K562 (cell line): ENCODE results near the gene NEK4. TPM values are rescaled to one million over a fixed set of nuclear protein-coding genes. Genes with fewer than 3 reads are reported as not detected.
A peak's percentile ranks its signal among the peaks of the same experiment; 100 is the strongest.

Experiments
- ARNT ChIP-seq, 2 experiments: fragments of 450-650 bp; IDR thresholded peaks; 2 replicates each; pipeline ENCODE4 v1.6.1; 2016; ENCODE audit warnings: mild to moderate bottlenecking in 1 of 2
- BCOR ChIP-seq: fragments of 450-650 bp; IDR thresholded peaks from 2 replicates; pipeline ENCODE4 v1.6.1; 2016
- CBFA2T3 ChIP-seq: fragments of 450-650 bp; IDR thresholded peaks from 2 replicates; pipeline ENCODE4 v1.6.1; 2017
- CREB1 ChIP-seq, 2 experiments: sonication (generic) in 1 of 2; formaldehyde crosslinking in 1 of 2; IDR thresholded peaks; 2 replicates each; pipeline versions ENCODE4 v1.6.1 to v1.8.0; 2012 to 2022; ENCODE audit warnings: inconsistent platforms in 1 of 2, mild to moderate bottlenecking in 1 of 2, missing genetic modification reagents in 1 of 2, moderate library complexity in 1 of 2
- HDAC2 ChIP-seq: fragments of 450-650 bp; IDR thresholded peaks from 2 replicates; pipeline ENCODE4 v1.6.1; 2016; ENCODE audit warnings: mild to moderate bottlenecking
- HDAC6 ChIP-seq: IDR thresholded peaks from 2 replicates; pipeline ENCODE4 v1.6.1; 2012; ENCODE audit warnings: low read depth, mild to moderate bottlenecking, control low read depth, inconsistent platforms, low read length, moderate library complexity
- PHF20 ChIP-seq: fragments of 450-650 bp; IDR thresholded peaks from 2 replicates; pipeline ENCODE4 v1.6.1; 2018; ENCODE audit not compliant: partially characterized antibody
- PHF8 ChIP-seq: fragments of 200-600 bp; sonication (generic); IDR thresholded peaks from 2 replicates; pipeline ENCODE4 v1.6.1; 2012; ENCODE audit warnings: mixed run types, mild to moderate bottlenecking, inconsistent platforms, low read length, moderate library complexity, borderline replicate concordance
- RBM22 ChIP-seq: fragments of 200-400 bp; formaldehyde crosslinking; IDR thresholded peaks from 2 replicates; pipeline ENCODE4 v1.6.1; 2018; ENCODE audit warnings: low read length, low read depth; ENCODE audit not compliant: poor library complexity, severe bottlenecking
- RBM25 ChIP-seq: fragments of 200-400 bp; formaldehyde crosslinking; IDR thresholded peaks from 2 replicates; pipeline ENCODE4 v1.6.1; 2018; ENCODE audit warnings: low read length, low read depth, moderate library complexity; ENCODE audit not compliant: severe bottlenecking
- SMAD3 ChIP-seq: fragments of 450-650 bp; formaldehyde crosslinking; conservative IDR thresholded peaks from 2 replicates; pipeline ENCODE4 v1.4.0; 2020; ENCODE audit warnings: mild to moderate bottlenecking
- THRAP3 ChIP-seq: fragments of 450-650 bp; IDR thresholded peaks from 2 replicates; pipeline ENCODE4 v1.6.1; 2016; ENCODE audit warnings: mild to moderate bottlenecking, inconsistent platforms, borderline replicate concordance
- ZC3H11A ChIP-seq: IDR thresholded peaks from 2 replicates; pipeline ENCODE4 v1.6.1; 2012; ENCODE audit warnings: low read depth, low read length, improper control_type of control experiment
- ZNF274 ChIP-seq: IDR thresholded peaks from 2 replicates; pipeline ENCODE4 v1.6.1; 2011; ENCODE audit warnings: low read depth, mild to moderate bottlenecking, low read length, moderate library complexity, borderline replicate concordance
- ZNF41 ChIP-seq: fragments of 250-450 bp; sonication (Bioruptor Pico); conservative IDR thresholded peaks from 2 replicates; pipeline ENCODE4 v1.4.0; 2020; ENCODE audit warnings: mild to moderate bottlenecking
- polyA plus RNA-seq, 8 experiments: library from polyadenylated mRNA; depleted of rRNA in 4 of 8; stranded (reverse) in 5 of 8; unstranded in 3 of 8; fragments of >200 nt; fragmentation: Nextera tagmentation in 2 of 8; fragmentation: Illumina TruSeq in 1 of 8; extraction: Ambion mirVana in 2 of 8; extraction: Trizol in 1 of 8; gene quantifications; 2 replicates each; pipeline versions ENCODE4 v1.2.1 to v1.2.3, GENCODE V29; 2011 to 2014; ENCODE audit warnings: inconsistent platforms in 1 of 8, missing spikeins in 1 of 8
- total RNA-seq, 7 experiments: library from RNA; depleted of rRNA in 6 of 7; stranded (reverse); fragments of >200 nt in 6 of 7; fragmentation: Illumina TruSeq in 2 of 7; extraction: Trizol in 2 of 7; gene quantifications; 2 replicates each; pipeline versions ENCODE4 v1.2.1 to v1.2.3, GENCODE V29; 2011 to 2021; ENCODE audit warnings: low replicate concordance in 1 of 7
- TF ChIP-seq, protein P1 (sequence below), 2 experiments: IDR thresholded peaks; 2 replicates each; pipeline ENCODE4 v1.6.1; 2012; ENCODE audit warnings: improper control_type of control experiment in 2 of 2, low read depth in 2 of 2, low read length in 2 of 2, borderline replicate concordance in 1 of 2
- TF ChIP-seq, protein P2 (sequence below): fragments of 450-650 bp; formaldehyde crosslinking; IDR thresholded peaks from 2 replicates; pipeline ENCODE4 v1.4.0; 2022; ENCODE audit warnings: mild to moderate bottlenecking, moderate library complexity
- TF ChIP-seq, protein P3 (sequence below), 2 experiments: fragments of 450-650 bp; IDR thresholded peaks; 2 replicates each; pipeline ENCODE4 v1.6.1; 2018; ENCODE audit warnings: mild to moderate bottlenecking in 2 of 2, low read depth in 1 of 2; ENCODE audit not compliant: partially characterized antibody in 2 of 2
- TF ChIP-seq, protein P4 (sequence below): sonication (generic); formaldehyde crosslinking; IDR thresholded peaks from 2 replicates; pipeline ENCODE4 v1.8.0; 2022; ENCODE audit warnings: mild to moderate bottlenecking, low read depth, missing genetic modification reagents

Gene NEK4
- total and polyA plus RNA-seq, 9 of the 15 experiments (the other 6 are each of a cell fraction or from before 2014, with no cell fraction given), result 5.8 to 23.1 (median 16.6) TPM

DNA sequence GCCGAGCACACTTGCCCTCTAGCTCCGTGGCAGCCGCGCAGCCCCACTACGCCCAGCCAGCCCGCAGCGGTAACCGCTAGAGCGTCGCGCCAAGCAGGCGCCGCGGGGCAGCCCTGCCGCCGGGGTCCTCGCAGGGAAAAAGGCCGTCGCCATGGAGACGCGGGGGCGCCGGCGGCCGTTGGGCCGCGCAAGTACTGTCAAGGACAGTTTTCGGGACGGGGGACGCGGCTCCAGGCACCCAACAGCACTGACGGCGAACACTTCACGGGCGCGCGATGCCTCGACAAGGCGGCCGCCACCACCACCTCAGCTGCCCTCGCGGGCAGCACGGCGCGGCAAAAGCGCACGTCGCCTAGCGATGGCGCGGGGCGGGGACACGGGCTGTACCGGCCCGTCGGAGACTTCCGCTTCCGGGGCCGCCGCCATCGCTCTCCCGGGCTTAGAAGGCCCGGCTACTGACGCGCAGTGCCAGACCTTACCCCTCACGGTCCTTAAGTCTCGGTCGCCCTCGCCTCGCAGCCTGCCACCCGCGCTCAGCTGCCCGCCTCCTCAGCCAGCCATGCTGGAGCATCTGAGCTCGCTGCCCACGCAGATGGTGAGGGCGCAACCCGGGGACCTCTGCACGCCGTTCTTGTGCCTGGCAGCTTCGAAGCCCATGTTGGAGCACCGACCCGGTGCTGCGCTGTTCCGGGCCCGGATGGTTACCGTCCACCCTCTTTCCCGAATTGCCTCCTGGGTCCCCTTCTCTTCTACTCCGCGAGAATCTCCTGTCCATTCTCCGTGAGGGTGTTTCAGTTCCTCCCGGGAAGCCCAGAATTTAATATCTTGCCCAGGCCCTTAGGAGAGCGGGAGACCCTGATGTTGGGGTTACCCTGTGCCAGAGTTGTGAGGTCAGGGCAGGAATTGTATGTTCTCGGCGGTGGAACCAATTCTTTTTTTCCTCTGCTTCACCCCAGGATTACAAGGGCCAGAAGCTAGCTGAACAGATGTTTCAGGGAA is 64.8 kb downstream of the NEK4 start, which contains the start of the genes GLT8D1 and SPCS1 (continued):
- TF ChIP-seq PHF8 (peak; percentile 91), RBM22 (peak; percentile 80), RBM25 (peak; percentile 31), HDAC2 (peak; percentile 23; the same call in 1 of the 2 replicates), SMAD3 (CRISPR knock-in tag) (no peak), PHF20 (peak; percentile 88), ZNF41 (CRISPR knock-in tag) (no peak), ZC3H11A (no peak), CBFA2T3 (no peak), BCOR (no peak), ZNF274 (no peak), CREB1 (IDR thresholded peaks at IDR 0.05) (peak; percentile 77), CREB1 (CRISPR knock-in tag; IDR thresholded peaks at IDR 0.05) (peak; percentile 76), THRAP3 (no peak), HDAC6 (no peak), ARNT (IDR thresholded peaks at IDR 0.05) (no peak)
- TF ChIP-seq, protein P1, sequence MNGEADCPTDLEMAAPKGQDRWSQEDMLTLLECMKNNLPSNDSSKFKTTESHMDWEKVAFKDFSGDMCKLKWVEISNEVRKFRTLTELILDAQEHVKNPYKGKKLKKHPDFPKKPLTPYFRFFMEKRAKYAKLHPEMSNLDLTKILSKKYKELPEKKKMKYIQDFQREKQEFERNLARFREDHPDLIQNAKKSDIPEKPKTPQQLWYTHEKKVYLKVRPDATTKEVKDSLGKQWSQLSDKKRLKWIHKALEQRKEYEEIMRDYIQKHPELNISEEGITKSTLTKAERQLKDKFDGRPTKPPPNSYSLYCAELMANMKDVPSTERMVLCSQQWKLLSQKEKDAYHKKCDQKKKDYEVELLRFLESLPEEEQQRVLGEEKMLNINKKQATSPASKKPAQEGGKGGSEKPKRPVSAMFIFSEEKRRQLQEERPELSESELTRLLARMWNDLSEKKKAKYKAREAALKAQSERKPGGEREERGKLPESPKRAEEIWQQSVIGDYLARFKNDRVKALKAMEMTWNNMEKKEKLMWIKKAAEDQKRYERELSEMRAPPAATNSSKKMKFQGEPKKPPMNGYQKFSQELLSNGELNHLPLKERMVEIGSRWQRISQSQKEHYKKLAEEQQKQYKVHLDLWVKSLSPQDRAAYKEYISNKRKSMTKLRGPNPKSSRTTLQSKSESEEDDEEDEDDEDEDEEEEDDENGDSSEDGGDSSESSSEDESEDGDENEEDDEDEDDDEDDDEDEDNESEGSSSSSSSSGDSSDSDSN (IDR thresholded peaks at IDR 0.05; ENCODE audit: borderline replicate concordance in 1 of 2, low read depth in 2 of 2, low read length in 2 of 2), result peak; percentile 25 to 63; a peak in 1 of 4 replicates
- TF ChIP-seq, protein P2, sequence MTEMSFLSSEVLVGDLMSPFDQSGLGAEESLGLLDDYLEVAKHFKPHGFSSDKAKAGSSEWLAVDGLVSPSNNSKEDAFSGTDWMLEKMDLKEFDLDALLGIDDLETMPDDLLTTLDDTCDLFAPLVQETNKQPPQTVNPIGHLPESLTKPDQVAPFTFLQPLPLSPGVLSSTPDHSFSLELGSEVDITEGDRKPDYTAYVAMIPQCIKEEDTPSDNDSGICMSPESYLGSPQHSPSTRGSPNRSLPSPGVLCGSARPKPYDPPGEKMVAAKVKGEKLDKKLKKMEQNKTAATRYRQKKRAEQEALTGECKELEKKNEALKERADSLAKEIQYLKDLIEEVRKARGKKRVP, result no peak
- TF ChIP-seq, protein P3, sequence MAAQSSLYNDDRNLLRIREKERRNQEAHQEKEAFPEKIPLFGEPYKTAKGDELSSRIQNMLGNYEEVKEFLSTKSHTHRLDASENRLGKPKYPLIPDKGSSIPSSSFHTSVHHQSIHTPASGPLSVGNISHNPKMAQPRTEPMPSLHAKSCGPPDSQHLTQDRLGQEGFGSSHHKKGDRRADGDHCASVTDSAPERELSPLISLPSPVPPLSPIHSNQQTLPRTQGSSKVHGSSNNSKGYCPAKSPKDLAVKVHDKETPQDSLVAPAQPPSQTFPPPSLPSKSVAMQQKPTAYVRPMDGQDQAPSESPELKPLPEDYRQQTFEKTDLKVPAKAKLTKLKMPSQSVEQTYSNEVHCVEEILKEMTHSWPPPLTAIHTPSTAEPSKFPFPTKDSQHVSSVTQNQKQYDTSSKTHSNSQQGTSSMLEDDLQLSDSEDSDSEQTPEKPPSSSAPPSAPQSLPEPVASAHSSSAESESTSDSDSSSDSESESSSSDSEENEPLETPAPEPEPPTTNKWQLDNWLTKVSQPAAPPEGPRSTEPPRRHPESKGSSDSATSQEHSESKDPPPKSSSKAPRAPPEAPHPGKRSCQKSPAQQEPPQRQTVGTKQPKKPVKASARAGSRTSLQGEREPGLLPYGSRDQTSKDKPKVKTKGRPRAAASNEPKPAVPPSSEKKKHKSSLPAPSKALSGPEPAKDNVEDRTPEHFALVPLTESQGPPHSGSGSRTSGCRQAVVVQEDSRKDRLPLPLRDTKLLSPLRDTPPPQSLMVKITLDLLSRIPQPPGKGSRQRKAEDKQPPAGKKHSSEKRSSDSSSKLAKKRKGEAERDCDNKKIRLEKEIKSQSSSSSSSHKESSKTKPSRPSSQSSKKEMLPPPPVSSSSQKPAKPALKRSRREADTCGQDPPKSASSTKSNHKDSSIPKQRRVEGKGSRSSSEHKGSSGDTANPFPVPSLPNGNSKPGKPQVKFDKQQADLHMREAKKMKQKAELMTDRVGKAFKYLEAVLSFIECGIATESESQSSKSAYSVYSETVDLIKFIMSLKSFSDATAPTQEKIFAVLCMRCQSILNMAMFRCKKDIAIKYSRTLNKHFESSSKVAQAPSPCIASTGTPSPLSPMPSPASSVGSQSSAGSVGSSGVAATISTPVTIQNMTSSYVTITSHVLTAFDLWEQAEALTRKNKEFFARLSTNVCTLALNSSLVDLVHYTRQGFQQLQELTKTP (IDR thresholded peaks at IDR 0.05; ENCODE audit: low read depth in 1 of 2, partially characterized antibody in 2 of 2), result no peak
- TF ChIP-seq, protein P4, sequence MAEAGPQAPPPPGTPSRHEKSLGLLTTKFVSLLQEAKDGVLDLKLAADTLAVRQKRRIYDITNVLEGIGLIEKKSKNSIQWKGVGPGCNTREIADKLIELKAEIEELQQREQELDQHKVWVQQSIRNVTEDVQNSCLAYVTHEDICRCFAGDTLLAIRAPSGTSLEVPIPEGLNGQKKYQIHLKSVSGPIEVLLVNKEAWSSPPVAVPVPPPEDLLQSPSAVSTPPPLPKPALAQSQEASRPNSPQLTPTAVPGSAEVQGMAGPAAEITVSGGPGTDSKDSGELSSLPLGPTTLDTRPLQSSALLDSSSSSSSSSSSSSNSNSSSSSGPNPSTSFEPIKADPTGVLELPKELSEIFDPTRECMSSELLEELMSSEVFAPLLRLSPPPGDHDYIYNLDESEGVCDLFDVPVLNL (CRISPR knock-in tag), result no peak
